ENCODE results near the gene NFKBIB.

The NFKBIB gene

DNA sequence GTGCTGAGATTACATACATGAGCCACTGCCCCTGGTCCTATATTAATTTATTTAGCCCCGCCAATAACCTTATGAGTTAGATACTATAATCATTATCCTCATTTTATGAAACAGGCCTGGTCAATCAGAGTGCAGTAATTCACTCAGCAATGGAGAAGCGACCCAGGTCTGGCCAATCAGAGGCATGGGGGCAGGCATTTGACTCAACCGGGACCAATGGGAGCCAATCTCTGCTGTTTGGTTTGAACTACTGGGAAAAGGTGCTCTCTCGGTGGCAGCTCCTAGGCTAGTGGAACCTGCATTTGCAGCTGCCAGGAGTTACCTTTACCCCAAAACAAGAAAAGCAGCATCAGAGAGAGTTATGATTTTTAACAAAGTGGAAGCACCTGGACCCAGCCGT lies 6.9 kb upstream of the NFKBIB start:
- no peaks in the 10 kb centered on the region for H3K27me3 ChIP-seq (ENCODE audit: insufficient read depth, low read length, poor library complexity)
- no peak for TF ChIP-seq EZH2 (IDR thresholded peaks at IDR 0.05; ENCODE audit: borderline replicate concordance, low read depth, low read length, severe bottlenecking)
- TF ChIP-seq, protein P1, sequence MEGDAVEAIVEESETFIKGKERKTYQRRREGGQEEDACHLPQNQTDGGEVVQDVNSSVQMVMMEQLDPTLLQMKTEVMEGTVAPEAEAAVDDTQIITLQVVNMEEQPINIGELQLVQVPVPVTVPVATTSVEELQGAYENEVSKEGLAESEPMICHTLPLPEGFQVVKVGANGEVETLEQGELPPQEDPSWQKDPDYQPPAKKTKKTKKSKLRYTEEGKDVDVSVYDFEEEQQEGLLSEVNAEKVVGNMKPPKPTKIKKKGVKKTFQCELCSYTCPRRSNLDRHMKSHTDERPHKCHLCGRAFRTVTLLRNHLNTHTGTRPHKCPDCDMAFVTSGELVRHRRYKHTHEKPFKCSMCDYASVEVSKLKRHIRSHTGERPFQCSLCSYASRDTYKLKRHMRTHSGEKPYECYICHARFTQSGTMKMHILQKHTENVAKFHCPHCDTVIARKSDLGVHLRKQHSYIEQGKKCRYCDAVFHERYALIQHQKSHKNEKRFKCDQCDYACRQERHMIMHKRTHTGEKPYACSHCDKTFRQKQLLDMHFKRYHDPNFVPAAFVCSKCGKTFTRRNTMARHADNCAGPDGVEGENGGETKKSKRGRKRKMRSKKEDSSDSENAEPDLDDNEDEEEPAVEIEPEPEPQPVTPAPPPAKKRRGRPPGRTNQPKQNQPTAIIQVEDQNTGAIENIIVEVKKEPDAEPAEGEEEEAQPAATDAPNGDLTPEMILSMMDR (IDR thresholded peaks at IDR 0.05; ENCODE audit: borderline replicate concordance, extremely low read depth, low read length, poor library complexity, severe bottlenecking): no peak
- no peak for ATAC-seq (ENCODE audit: insufficient read depth, low read depth)
- H4K20me1 ChIP-seq (ENCODE audit: insufficient read depth, low read length): peaks cover under 1% of the 10 kb centered on the region; the same call in 1 of the 2 replicates
- no peak overlapping the region for H3K4me3 ChIP-seq (ENCODE audit: low read depth in 1 of 2, low read length in 2 of 2)
- DNase-seq: no peak
- H3K79me2 ChIP-seq (ENCODE audit: insufficient read depth, low read length): peaks cover 9% of the 10 kb centered on the region
- H3K4me2 ChIP-seq (ENCODE audit: insufficient read depth, low read length): no peak overlapping the region
- H3K9ac ChIP-seq (ENCODE audit: low read depth, low read length): no peak overlapping the region
- no peak overlapping the region for H3K27ac ChIP-seq (ENCODE audit: low read length)
- H3K36me3 ChIP-seq (ENCODE audit: insufficient read depth, low read length): peaks cover 24% of the 10 kb centered on the region
- no peaks in the 10 kb centered on the region for H3K9me3 ChIP-seq (ENCODE audit: insufficient read depth, low read length, severe bottlenecking)
- no peak overlapping the region for H2AFZ ChIP-seq (ENCODE audit: low read depth, low read length)
- peaks cover 3% of the 10 kb centered on the region; the same call in 1 of the 2 replicates for H3K4me1 ChIP-seq (ENCODE audit: insufficient read depth, low read length)

DNA sequence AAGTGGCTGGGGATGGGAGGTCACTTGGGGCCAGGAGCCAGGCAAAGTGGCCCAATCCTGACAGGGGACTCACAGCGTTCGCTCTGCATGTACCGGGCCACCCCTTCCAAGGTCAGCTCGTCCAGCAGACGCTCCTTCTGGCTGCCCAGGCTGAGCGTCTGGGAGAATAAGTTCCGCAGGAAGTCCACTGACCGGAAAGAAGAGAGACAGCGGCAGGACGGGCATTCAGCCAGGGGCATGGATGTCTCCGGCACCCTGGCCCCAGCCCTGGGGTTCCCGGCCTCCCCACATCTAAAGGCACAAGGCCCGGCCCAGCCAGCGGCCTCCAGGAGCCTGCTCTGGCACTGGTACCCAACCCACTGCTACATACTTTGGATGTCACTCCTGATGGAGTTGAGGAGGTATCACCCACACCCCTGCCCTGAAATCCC lies 6.4 kb upstream of the NFKBIB start:
- Histone ChIP-seq H3K36me3 (ENCODE audit: insufficient read depth, low read length) (peaks cover 22% of the 10 kb centered on the region), H3K4me1 (ENCODE audit: insufficient read depth, low read length) (peaks cover 8% of the 10 kb centered on the region), H3K9ac (ENCODE audit: low read depth, low read length) (no peak overlapping the region), H3K4me2 (ENCODE audit: insufficient read depth, low read length) (no peak overlapping the region), H4K20me1 (ENCODE audit: insufficient read depth, low read length) (peaks cover 5% of the 10 kb centered on the region), H3K27me3 (ENCODE audit: insufficient read depth, low read length, poor library complexity) (no peaks in the 10 kb centered on the region), H3K79me2 (ENCODE audit: insufficient read depth, low read length) (peaks cover 14% of the 10 kb centered on the region), H3K9me3 (ENCODE audit: insufficient read depth, low read length, severe bottlenecking) (no peaks in the 10 kb centered on the region), H3K4me3 (ENCODE audit: low read depth in 1 of 2, low read length in 2 of 2) (no peak overlapping the region), H2AFZ (ENCODE audit: low read depth, low read length) (no peak overlapping the region), H3K27ac (ENCODE audit: low read length) (no peak overlapping the region)
- DNase-seq: no peak
- TF ChIP-seq EZH2 (IDR thresholded peaks at IDR 0.05; ENCODE audit: borderline replicate concordance, low read depth, low read length, severe bottlenecking): no peak
- TF ChIP-seq, protein P1 (IDR thresholded peaks at IDR 0.05; ENCODE audit: borderline replicate concordance, extremely low read depth, low read length, poor library complexity, severe bottlenecking): no peak
- ATAC-seq (ENCODE audit: insufficient read depth, low read depth): no peak

DNA sequence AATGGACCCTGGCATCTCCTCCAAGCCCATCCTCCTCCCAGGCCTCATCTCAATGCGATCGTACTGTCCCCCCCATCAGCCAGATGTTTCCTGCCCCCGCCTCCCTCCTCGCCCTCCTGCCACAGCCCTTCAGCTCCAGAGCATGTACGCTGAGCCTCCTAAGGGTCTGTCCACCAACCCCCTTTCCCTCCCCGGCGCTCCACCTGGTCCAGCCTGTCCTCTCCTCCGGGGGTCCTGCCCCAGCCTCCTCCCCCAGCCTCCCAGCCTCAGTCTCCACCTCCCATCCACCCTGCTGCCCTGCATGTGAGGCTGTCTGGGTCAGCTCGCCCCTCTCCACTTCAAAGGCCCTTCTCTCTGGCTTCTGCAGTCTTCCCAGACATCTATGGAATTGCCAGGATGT lies 4.8 kb upstream of the NFKBIB start:
- Histone ChIP-seq H3K27ac (ENCODE audit: low read length) (no peak overlapping the region), H3K4me1 (ENCODE audit: insufficient read depth, low read length) (peaks cover 16% of the 10 kb centered on the region), H3K79me2 (ENCODE audit: insufficient read depth, low read length) (peaks cover 22% of the 10 kb centered on the region), H3K4me3 (ENCODE audit: low read depth in 1 of 2, low read length in 2 of 2) (no peak overlapping the region), H4K20me1 (ENCODE audit: insufficient read depth, low read length) (peaks cover 6% of the 10 kb centered on the region), H3K9ac (ENCODE audit: low read depth, low read length) (0 out of 2 replicates have a peak overlapping the region, but pooled peaks have one; percentile 18), H2AFZ (ENCODE audit: low read depth, low read length) (no peak overlapping the region), H3K9me3 (ENCODE audit: insufficient read depth, low read length, severe bottlenecking) (no peaks in the 10 kb centered on the region), H3K36me3 (ENCODE audit: insufficient read depth, low read length) (peaks cover 7% of the 10 kb centered on the region), H3K4me2 (ENCODE audit: insufficient read depth, low read length) (no peak overlapping the region), H3K27me3 (ENCODE audit: insufficient read depth, low read length, poor library complexity) (no peaks in the 10 kb centered on the region)
- TF ChIP-seq, protein P1 (IDR thresholded peaks at IDR 0.05; ENCODE audit: borderline replicate concordance, extremely low read depth, low read length, poor library complexity, severe bottlenecking): no peak
- no peak for TF ChIP-seq EZH2 (IDR thresholded peaks at IDR 0.05; ENCODE audit: borderline replicate concordance, low read depth, low read length, severe bottlenecking)
- no peak for ATAC-seq (ENCODE audit: insufficient read depth, low read depth)
- DNase-seq: no peak
